SK-N-SH (cell line): Measurements from ENCODE around the gene ZC3H15.

Source experiments
- FOXJ3 ChIP-seq: sonication (generic); formaldehyde crosslinking; IDR thresholded peaks from 2 replicates; pipeline ENCODE4 v1.5.1; 2020; ENCODE audit warnings: mild to moderate bottlenecking, missing genetic modification reagents
- FOXM1 ChIP-seq: IDR thresholded peaks from 2 replicates; pipeline ENCODE4 v1.4.0; 2012; ENCODE audit warnings: low read depth, mild to moderate bottlenecking
- GATA2 ChIP-seq: sonication (generic); formaldehyde crosslinking; IDR thresholded peaks from 2 replicates; pipeline ENCODE4 v1.5.0; 2020; ENCODE audit warnings: mild to moderate bottlenecking, missing genetic modification reagents
- NRF1 ChIP-seq: IDR thresholded peaks from 2 replicates; pipeline ENCODE4 v1.6.1; 2012; ENCODE audit warnings: low read depth, mild to moderate bottlenecking, low read length
- POLR2AphosphoS5 ChIP-seq: IDR thresholded peaks from 2 replicates; pipeline ENCODE4 v1.6.1; 2012; ENCODE audit warnings: low read depth, low read length
- RAD21 ChIP-seq: IDR thresholded peaks from 2 replicates; pipeline ENCODE4 v1.6.1; 2012; ENCODE audit warnings: mild to moderate bottlenecking, low read length
- TAF1 ChIP-seq: IDR thresholded peaks from 2 replicates; pipeline ENCODE4 v1.6.1; 2012; ENCODE audit warnings: low read depth, mild to moderate bottlenecking, low read length, moderate library complexity, borderline replicate concordance
- TCF12 ChIP-seq: IDR thresholded peaks from 2 replicates; pipeline ENCODE4 v1.4.0; 2012
- TF ChIP-seq, protein P1 (sequence below): IDR thresholded peaks from 2 replicates; pipeline ENCODE4 v1.4.0; 2012; ENCODE audit warnings: low read depth
- TF ChIP-seq, protein P2 (sequence below): fragments of 200-600 bp; sonication (generic); IDR thresholded peaks from 2 replicates; pipeline ENCODE4 v1.6.1; 2017; ENCODE audit warnings: antibody characterized with exemption, mild to moderate bottlenecking, moderate library complexity
- TF ChIP-seq, protein P3 (sequence below): fragments of 150-350 bp; IDR thresholded peaks from 2 replicates; pipeline ENCODE4 v1.6.1; 2017; ENCODE audit warnings: antibody characterized with exemption, low read length, low read depth, borderline replicate concordance

DNA sequence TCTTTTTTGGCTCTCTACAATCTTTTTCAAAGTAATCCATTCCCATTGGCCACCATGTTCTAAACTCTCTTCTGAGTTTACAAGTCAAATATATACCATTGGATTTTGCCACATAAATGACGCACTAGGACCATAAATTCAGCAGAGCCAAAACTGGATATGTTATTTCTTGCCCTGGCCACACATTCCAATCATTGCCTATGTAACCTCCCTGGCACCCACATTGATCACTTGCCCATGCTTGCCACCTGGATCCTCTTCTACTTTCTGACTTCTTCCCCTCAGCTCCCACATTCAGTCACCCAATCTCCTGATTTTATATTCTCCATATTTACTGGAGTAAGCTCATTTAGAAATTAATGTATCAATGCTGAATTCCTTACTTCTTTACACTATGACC, 5.1 kb upstream of the ZC3H15 start:
- no peak for TF ChIP-seq RAD21
- TF ChIP-seq, protein P1, sequence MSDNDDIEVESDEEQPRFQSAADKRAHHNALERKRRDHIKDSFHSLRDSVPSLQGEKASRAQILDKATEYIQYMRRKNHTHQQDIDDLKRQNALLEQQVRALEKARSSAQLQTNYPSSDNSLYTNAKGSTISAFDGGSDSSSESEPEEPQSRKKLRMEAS, result no peak
- TF ChIP-seq GATA2, result no peak
- TF ChIP-seq, protein P2, sequence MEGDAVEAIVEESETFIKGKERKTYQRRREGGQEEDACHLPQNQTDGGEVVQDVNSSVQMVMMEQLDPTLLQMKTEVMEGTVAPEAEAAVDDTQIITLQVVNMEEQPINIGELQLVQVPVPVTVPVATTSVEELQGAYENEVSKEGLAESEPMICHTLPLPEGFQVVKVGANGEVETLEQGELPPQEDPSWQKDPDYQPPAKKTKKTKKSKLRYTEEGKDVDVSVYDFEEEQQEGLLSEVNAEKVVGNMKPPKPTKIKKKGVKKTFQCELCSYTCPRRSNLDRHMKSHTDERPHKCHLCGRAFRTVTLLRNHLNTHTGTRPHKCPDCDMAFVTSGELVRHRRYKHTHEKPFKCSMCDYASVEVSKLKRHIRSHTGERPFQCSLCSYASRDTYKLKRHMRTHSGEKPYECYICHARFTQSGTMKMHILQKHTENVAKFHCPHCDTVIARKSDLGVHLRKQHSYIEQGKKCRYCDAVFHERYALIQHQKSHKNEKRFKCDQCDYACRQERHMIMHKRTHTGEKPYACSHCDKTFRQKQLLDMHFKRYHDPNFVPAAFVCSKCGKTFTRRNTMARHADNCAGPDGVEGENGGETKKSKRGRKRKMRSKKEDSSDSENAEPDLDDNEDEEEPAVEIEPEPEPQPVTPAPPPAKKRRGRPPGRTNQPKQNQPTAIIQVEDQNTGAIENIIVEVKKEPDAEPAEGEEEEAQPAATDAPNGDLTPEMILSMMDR, result no peak
- TF ChIP-seq, protein P3, sequence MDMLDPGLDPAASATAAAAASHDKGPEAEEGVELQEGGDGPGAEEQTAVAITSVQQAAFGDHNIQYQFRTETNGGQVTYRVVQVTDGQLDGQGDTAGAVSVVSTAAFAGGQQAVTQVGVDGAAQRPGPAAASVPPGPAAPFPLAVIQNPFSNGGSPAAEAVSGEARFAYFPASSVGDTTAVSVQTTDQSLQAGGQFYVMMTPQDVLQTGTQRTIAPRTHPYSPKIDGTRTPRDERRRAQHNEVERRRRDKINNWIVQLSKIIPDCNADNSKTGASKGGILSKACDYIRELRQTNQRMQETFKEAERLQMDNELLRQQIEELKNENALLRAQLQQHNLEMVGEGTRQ, result no peak
- TF ChIP-seq FOXJ3 (CRISPR knock-in tag), result no peak
- TF ChIP-seq NRF1, result no peak
- no peak for TF ChIP-seq POLR2AphosphoS5
- no peak for TF ChIP-seq FOXM1
- TF ChIP-seq TAF1, result no peak
- no peak for TF ChIP-seq TCF12
